ENCODE data around the gene CPB1.

DNA sequence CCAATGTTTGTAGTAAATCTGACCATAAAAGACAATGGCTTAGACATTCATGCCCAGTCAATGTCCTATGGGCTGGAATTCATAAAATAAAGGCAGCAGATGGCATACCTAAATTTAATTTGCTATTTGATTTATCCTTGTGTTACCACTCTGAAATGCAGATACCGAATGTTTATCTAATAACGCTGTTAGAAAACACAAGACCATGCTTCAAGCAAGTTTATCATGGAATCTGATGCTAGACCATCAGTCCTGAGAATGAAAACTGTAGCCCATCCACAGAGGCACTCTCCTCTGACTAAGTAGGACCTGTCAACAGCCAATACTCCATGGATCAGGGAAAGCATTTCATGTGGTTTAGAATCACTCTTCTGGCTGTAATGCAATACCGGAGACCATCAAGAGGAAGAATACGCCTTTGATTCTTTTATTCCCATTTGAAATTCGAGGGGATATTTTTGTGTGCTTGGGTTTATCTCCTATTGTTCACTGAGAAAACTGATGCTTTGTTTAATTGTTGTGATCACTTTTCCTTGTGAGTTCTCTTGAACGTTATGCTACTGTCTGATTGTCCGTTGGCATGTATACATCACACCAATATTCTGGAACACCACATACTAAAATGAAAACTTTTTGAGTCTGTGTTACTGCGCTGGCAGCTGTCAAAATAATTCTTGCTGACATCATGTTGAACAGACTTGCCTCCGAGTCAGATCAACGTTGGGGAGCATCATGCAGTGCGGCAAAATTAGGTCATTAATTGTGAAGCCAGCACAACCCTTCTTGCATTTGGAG lies 12.1 kb upstream of the CPB1 start:
- TF ChIP-seq, protein P1, sequence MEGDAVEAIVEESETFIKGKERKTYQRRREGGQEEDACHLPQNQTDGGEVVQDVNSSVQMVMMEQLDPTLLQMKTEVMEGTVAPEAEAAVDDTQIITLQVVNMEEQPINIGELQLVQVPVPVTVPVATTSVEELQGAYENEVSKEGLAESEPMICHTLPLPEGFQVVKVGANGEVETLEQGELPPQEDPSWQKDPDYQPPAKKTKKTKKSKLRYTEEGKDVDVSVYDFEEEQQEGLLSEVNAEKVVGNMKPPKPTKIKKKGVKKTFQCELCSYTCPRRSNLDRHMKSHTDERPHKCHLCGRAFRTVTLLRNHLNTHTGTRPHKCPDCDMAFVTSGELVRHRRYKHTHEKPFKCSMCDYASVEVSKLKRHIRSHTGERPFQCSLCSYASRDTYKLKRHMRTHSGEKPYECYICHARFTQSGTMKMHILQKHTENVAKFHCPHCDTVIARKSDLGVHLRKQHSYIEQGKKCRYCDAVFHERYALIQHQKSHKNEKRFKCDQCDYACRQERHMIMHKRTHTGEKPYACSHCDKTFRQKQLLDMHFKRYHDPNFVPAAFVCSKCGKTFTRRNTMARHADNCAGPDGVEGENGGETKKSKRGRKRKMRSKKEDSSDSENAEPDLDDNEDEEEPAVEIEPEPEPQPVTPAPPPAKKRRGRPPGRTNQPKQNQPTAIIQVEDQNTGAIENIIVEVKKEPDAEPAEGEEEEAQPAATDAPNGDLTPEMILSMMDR (IDR thresholded peaks at IDR 0.05) = no peak
- TF ChIP-seq POLR2A (IDR thresholded peaks at IDR 0.05) = no peak
